ENCODE results near the gene CREB3L2.
A peak's percentile ranks its signal among the peaks of the same experiment; 100 is the strongest.

The CREB3L2 gene

DNA sequence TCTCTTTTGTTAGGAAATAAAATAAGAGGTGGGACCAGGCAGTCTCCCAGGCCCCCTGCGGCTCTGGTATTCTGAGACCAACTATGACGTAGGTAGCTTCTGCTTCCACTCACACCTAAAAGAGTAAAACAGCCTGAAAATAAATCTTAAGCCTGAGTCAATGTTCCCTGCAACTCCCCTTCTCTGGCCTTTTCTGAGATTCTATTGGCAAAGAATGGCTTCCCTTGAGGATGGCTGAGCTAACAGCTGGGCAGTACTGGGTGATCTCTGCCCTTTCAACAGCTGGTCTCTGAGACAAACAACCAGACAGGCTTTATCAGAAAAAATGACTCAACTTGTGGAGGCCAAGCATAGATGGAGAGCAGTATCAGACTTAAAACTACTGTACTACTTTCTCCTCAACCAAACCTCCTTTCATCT is 58.7 kb downstream of the CREB3L2 start:
- peak; percentile 96 for DNase-seq (ENCODE audit: low read depth)
- TF ChIP-seq, protein P1, sequence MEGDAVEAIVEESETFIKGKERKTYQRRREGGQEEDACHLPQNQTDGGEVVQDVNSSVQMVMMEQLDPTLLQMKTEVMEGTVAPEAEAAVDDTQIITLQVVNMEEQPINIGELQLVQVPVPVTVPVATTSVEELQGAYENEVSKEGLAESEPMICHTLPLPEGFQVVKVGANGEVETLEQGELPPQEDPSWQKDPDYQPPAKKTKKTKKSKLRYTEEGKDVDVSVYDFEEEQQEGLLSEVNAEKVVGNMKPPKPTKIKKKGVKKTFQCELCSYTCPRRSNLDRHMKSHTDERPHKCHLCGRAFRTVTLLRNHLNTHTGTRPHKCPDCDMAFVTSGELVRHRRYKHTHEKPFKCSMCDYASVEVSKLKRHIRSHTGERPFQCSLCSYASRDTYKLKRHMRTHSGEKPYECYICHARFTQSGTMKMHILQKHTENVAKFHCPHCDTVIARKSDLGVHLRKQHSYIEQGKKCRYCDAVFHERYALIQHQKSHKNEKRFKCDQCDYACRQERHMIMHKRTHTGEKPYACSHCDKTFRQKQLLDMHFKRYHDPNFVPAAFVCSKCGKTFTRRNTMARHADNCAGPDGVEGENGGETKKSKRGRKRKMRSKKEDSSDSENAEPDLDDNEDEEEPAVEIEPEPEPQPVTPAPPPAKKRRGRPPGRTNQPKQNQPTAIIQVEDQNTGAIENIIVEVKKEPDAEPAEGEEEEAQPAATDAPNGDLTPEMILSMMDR (IDR thresholded peaks at IDR 0.05; ENCODE audit: low read length, missing control alignments): no peak

DNA sequence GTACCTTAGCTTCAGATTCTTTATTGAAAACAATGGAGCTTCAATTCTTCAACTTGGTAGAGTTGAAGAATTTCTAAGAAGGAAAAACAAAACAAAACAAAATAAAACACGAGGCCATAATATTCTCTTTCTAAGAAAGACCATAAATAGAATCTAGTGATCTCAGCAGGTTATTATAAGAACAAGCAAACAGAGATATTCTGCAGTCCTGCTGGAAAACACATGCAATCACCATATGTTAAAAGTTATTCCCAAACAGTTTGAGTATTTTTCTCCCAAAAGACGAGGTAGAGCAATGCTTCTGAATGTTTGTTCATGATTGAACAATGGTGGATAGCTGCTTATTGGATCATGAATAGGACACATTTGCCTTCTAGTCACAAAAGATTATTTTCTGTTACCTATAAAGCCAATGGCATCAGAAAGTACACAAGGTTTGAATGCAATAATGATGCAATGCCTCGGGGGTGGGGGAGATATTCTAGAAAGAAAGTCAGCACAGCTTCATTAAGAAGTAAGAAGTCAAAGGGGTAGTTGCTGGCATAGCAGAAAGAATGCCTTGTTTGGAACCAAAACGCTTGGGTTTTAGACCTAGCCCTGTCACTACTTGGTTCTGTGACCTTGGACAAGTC is 59.3 kb downstream of the CREB3L2 start:
- TF ChIP-seq, protein P1 (IDR thresholded peaks at IDR 0.05; ENCODE audit: low read length, missing control alignments): no peak
- DNase-seq (ENCODE audit: low read depth): no peak

More for the DNA sequence above, 58.7 kb downstream of the CREB3L2 start:
- no peak overlapping the region for H3K4me3 ChIP-seq (replicated peaks; ENCODE audit: low read depth, low read length)

DNA sequence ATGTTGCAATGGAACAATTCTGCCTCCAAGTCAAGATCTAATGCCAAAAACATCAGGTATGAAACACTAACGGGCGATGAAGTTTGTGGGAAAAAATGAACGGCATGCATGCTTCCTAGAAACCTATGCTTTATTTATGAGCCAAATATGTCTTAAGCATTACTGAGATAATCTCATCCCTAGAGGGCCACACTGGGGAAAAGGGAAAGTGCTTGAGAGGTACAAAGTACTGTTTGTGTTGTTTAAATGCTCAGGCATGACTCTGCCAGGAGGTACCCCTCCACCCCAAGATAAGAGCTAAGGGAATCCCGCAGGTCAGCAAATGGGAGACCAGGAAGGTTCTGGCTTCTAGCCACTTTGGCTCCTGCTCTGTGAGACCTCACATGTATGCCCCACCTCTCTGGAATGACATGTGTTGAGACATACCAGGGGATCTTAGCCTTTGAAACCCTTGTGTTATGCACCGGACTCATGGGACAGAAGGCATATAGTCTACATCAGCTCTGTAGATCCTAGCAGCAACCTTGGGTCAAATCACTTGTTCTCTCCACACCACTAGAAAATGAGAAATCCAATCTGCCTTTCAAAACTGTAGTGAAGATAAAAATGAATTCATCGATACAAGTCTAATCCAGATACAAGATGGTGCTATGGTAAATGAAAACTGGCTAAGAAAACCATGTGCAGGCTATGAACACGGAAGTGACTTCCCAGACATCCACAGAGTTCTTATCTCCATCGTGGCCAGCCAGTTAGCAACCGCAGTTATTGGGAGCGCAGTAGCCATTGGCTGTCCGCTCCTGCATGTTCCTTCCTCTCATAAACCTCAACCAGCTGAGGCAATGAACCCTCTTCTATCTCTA is 61.0 kb downstream of the CREB3L2 start:
- TF ChIP-seq, protein P1 (IDR thresholded peaks at IDR 0.05; ENCODE audit: low read length, missing control alignments): peak; percentile 5
- peak; percentile 95 for DNase-seq (ENCODE audit: low read depth)
- H3K4me3 ChIP-seq (replicated peaks; ENCODE audit: low read depth, low read length): no peak overlapping the region

More for the DNA sequence above, 59.3 kb downstream of the CREB3L2 start:
- no peak overlapping the region for H3K4me3 ChIP-seq (replicated peaks; ENCODE audit: low read depth, low read length)

DNA sequence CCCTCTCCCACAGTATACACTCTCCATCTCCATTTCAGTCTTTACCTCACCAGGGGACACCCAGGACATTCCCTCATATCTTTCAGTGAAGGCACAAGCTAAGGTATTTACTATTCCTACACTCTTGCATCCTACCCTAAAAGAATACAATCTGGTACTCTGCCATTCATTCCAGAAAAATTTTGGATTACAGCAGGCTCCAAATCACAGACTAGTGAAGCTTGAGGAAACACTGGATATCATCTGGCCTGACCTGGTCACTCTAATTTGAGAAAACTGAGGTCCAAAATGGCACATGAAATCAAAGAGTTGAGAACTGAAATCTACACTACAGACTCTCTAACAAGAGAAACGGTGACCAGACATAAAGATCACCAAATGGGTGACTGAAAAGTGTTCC is 61.7 kb downstream of the CREB3L2 start:
- TF ChIP-seq, protein P1 (IDR thresholded peaks at IDR 0.05; ENCODE audit: low read length, missing control alignments): no peak
- no peak for DNase-seq (ENCODE audit: low read depth)
- no peak overlapping the region for H3K4me3 ChIP-seq (replicated peaks; ENCODE audit: low read depth, low read length)

DNA sequence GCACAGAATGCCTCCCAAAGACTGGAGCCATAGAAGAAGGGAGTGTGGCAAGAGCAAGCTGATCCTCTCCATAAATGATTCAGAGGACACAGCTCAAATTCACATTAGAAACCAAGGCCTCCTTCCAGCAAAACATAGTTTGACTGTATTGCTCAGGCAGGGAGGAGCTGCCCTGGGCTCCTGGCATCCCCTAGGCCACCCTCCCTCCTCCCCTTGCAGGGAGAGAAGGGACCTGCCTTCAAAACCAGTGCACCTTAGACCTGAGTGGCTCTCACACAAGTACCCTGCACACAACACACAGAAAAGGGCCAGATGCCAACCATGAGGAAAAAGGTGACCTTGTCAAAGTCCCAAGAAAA is 64.7 kb downstream of the CREB3L2 start:
- TF ChIP-seq, protein P1 (IDR thresholded peaks at IDR 0.05; ENCODE audit: low read length, missing control alignments): no peak
- no peak for DNase-seq (ENCODE audit: low read depth)
- H3K4me3 ChIP-seq (replicated peaks; ENCODE audit: low read depth, low read length): no peak overlapping the region

DNA sequence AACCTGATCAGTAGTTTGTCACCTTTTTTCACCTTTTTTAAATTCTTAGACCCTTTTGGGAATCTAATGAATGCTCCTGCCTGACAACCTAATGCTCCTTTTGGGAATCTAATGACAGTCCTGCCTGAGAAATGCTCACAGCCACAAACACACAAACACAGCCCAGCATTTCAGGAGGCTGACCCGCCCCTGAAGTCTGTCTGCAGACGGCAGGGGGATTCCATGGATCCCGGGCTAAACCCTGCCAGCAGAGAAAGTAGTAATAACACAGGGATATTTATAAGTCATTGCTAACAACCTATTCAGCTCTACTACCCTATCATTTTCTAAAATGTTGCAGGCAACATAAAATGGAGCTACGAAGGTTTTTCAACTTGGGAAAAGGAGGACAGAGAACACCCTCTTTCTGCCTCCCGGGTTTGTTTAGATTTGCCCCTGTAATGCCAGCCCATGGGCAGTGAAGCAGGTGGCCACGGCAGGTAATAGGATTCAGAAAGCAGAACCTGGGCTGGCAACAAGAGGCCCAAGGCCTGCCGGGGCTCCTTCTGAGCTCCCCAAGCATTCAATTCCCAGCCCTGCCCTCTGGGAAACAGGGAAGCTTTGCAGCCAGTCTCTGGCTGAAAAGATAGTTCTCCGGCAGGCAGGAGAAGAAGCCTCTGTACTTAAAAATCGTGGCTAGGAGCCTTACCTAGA is 65.2 kb downstream of the CREB3L2 start:
- DNase-seq (ENCODE audit: low read depth): no peak
- no peak overlapping the region for H3K4me3 ChIP-seq (replicated peaks; ENCODE audit: low read depth, low read length)
- TF ChIP-seq, protein P1 (IDR thresholded peaks at IDR 0.05; ENCODE audit: low read length, missing control alignments): no peak

Data from fibroblast of pulmonary artery (primary cell).